Upper lobe of left lung (tissue), 6 donors: ENCODE measurements around the gene CAV1. TPM values are rescaled to one million over a fixed set of nuclear protein-coding genes. Genes with fewer than 3 reads are reported as not detected.

ENCODE experiments used
- ATAC-seq, 2 donors: fragments of 200-7000 bp; cut with Tn5 transposase; one replicate each; pipeline ENCODE4 v1.9.1; 2022; ENCODE audit warnings: mild to moderate bottlenecking in 2 of 2, moderate library complexity in 2 of 2; ENCODE audit not compliant: low FRiP score in 2 of 2
- DNase-seq, 2 donors: peaks; one replicate each; pipeline ENCODE4 v3.0.0-alpha.2; 2019 to 2020
- H3K27ac ChIP-seq, 4 donors: fragments of 200-600 bp; sonication (generic); one replicate each; pipeline ENCODE4 v1.5.1; 2016 to 2019
- H3K27me3 ChIP-seq, 4 donors: fragments of 200-600 bp; sonication (generic); one replicate each; pipeline ENCODE4 v1.5.1; 2017 to 2019
- H3K36me3 ChIP-seq, 4 donors: fragments of 200-600 bp; sonication (generic); one replicate each; pipeline ENCODE4 v1.5.1; 2016 to 2019
- H3K4me1 ChIP-seq, 4 donors: fragments of 200-600 bp; sonication (generic); one replicate each; pipeline ENCODE4 v1.5.1; 2018 to 2019
- H3K4me3 ChIP-seq, 4 donors: fragments of 200-600 bp; sonication (generic); one replicate each; pipeline ENCODE4 v1.5.1; 2017 to 2019; ENCODE audit warnings: mild to moderate bottlenecking in 2 of 4, moderate library complexity in 1 of 4
- H3K9me3 ChIP-seq, 4 donors: fragments of 200-600 bp; sonication (generic); one replicate each; pipeline ENCODE4 v1.5.1; 2018 to 2019
- CTCF ChIP-seq, 6 experiments: fragments of 450-650 bp in 4 of 6; fragments of 200-600 bp in 2 of 6; sonication (generic) in 2 of 6; IDR thresholded peaks; one replicate each; pipeline ENCODE4 v1.5.1; 2016 to 2019; ENCODE audit warnings: antibody characterized with exemption in 6 of 6
- EP300 ChIP-seq, 4 donors: sonication (generic); formaldehyde crosslinking; IDR thresholded peaks; one replicate each; pipeline ENCODE4 v1.5.1; 2017; ENCODE audit warnings: antibody characterized with exemption in 4 of 4, control low read depth in 2 of 4
- POLR2A ChIP-seq, 4 donors: fragments of 450-650 bp; IDR thresholded peaks; one replicate each; pipeline ENCODE4 v1.5.1; 2016 to 2017; ENCODE audit warnings: antibody characterized with exemption in 4 of 4, mild to moderate bottlenecking in 2 of 4
- POLR2AphosphoS5 ChIP-seq, 2 donors: sonication (generic); formaldehyde crosslinking; IDR thresholded peaks; one replicate each; pipeline ENCODE4 v1.5.1; 2017; ENCODE audit warnings: antibody characterized with exemption in 2 of 2
- WGBS, 2 donors: methylation state at CpG; one replicate each; pipeline ENCODE4 v1.1.5; 2017 to 2018; 5-methylcytosine and 5-hydroxymethylcytosine counted together
- total RNA-seq, 6 donors: library from RNA; depleted of rRNA in 4 of 6; stranded (reverse); fragments of >200 nt in 4 of 6; gene quantifications; one replicate each; pipeline versions ENCODE4 v1.1.0 to v1.2.1, GENCODE V29; 2016 to 2021
- donor health status: DM: no; HTN: no; CAD: no; lungs with moderate emphysema.
- donor health status: DM: no; HTN: yes; CAD: no; lungs with severe emphysema.

The CAV1 gene
- total RNA-seq, 6 donors from 2014 or later = 207 to 951 (median 552) TPM

GRCh38 chr7:116570306-116570705 lies 45.5 kb downstream of the CAV1 start:
- Histone ChIP-seq H3K27ac (peak overlapping the region in 1 of 4 donors; percentile 18), H3K36me3 (no peaks in the 10 kb centered on the region), H3K27me3 (no peaks in the 10 kb centered on the region), H3K4me1 (peaks cover 23 to 33% (median 28%) of the 10 kb centered on the region in 4 donors), H3K9me3 (no peaks in the 10 kb centered on the region), H3K4me3 (no peak overlapping the region)
- no peak for TF ChIP-seq POLR2AphosphoS5 (IDR thresholded peaks at IDR 0.05)
- TF ChIP-seq CTCF (IDR thresholded peaks at IDR 0.05) = no peak
- TF ChIP-seq POLR2A (IDR thresholded peaks at IDR 0.05) = no peak
- TF ChIP-seq EP300 (IDR thresholded peaks at IDR 0.05) = no peak
- DNase-seq = no peak
- no peak for ATAC-seq

- H3K4me1 ChIP-seq = peaks cover 27 to 34% (median 31%) of the 10 kb centered on the region in 4 donors
- H3K27me3 ChIP-seq = no peaks in the 10 kb centered on the region
- H3K36me3 ChIP-seq = no peaks in the 10 kb centered on the region
- H3K4me3 ChIP-seq = no peak overlapping the region
- TF ChIP-seq EP300 (IDR thresholded peaks at IDR 0.05) (no peak), POLR2AphosphoS5 (IDR thresholded peaks at IDR 0.05) (no peak), CTCF (IDR thresholded peaks at IDR 0.05) (no peak), POLR2A (IDR thresholded peaks at IDR 0.05) (no peak)
- DNase-seq (no peak), ATAC-seq (peak in 1 of 2 donors; percentile 67)
- H3K27ac ChIP-seq = peak overlapping the region in 2 of 4 donors; percentile 1 to 18
- no peaks in the 10 kb centered on the region for H3K9me3 ChIP-seq
- WGBS, 2 donors = 63 to 69% methylated on average over 1 of the region's 1 CpG
Observed at GRCh38 chr7:116571037-116571436, 46.2 kb downstream of the CAV1 start.

GRCh38 chr7:116571552-116571951 lies 46.7 kb downstream of the CAV1 start:
- ATAC-seq (no peak), DNase-seq (no peak)
- no peak overlapping the region for H3K4me3 ChIP-seq
- WGBS, 2 donors = 34 to 44% methylated on average over 2 of the region's 2 CpGs
- H3K27me3 ChIP-seq = no peaks in the 10 kb centered on the region
- TF ChIP-seq POLR2A (IDR thresholded peaks at IDR 0.05) = no peak
- peak in 2 of 4 donors; percentile 8 to 79 for TF ChIP-seq EP300 (IDR thresholded peaks at IDR 0.05)
- peaks cover 31 to 38% (median 35%) of the 10 kb centered on the region in 4 donors for H3K4me1 ChIP-seq
- peak overlapping the region in 3 of 4 donors; percentile 4 to 31 (median 24) for H3K27ac ChIP-seq
- no peaks in the 10 kb centered on the region for H3K36me3 ChIP-seq
- no peaks in the 10 kb centered on the region for H3K9me3 ChIP-seq

- 84 to 87% methylated on average over 3 of the region's 3 CpGs for WGBS, 2 donors
- H3K4me1 ChIP-seq = peaks cover 36 to 41% (median 39%) of the 10 kb centered on the region in 4 donors
- peak overlapping the region in 3 of 4 donors; percentile 4 to 31 (median 24) for H3K27ac ChIP-seq
Observed at GRCh38 chr7:116572036-116572435, 47.2 kb downstream of the CAV1 start.

GRCh38 chr7:116573541-116573940 lies 48.7 kb downstream of the CAV1 start:
- H3K4me3 ChIP-seq = no peak overlapping the region
- no peaks in the 10 kb centered on the region for H3K36me3 ChIP-seq
- DNase-seq (no peak), ATAC-seq (no peak)
- H3K27ac ChIP-seq = peak overlapping the region in 3 of 4 donors; percentile 0 to 42 (median 40)
- H3K4me1 ChIP-seq = peaks cover 37 to 52% (median 42%) of the 10 kb centered on the region in 4 donors
- no peak for TF ChIP-seq POLR2A (IDR thresholded peaks at IDR 0.05)
- no peak for TF ChIP-seq POLR2AphosphoS5 (IDR thresholded peaks at IDR 0.05)
- no peak for TF ChIP-seq EP300 (IDR thresholded peaks at IDR 0.05)
- no peak for TF ChIP-seq CTCF (IDR thresholded peaks at IDR 0.05)
- no peaks in the 10 kb centered on the region for H3K9me3 ChIP-seq
- H3K27me3 ChIP-seq = no peaks in the 10 kb centered on the region

More at GRCh38 chr7:116572036-116572435, 47.2 kb downstream of the CAV1 start:
- ATAC-seq = no peak
- no peaks in the 10 kb centered on the region for H3K27me3 ChIP-seq
- H3K9me3 ChIP-seq = no peaks in the 10 kb centered on the region
- no peak for TF ChIP-seq POLR2A (IDR thresholded peaks at IDR 0.05)
- TF ChIP-seq EP300 (IDR thresholded peaks at IDR 0.05) = no peak
- no peak for TF ChIP-seq POLR2AphosphoS5 (IDR thresholded peaks at IDR 0.05)
- no peak for TF ChIP-seq CTCF (IDR thresholded peaks at IDR 0.05)
- no peak overlapping the region for H3K4me3 ChIP-seq
- no peaks in the 10 kb centered on the region for H3K36me3 ChIP-seq
- DNase-seq = no peak
